GM10266 (cell line): ENCODE data around the gene CDK17.

Experiments
- DNase-seq: peaks from one replicate; pipeline ENCODE4 v3.0.0; 2012; ENCODE audit errors: extremely low spot score
- CTCF ChIP-seq: IDR thresholded peaks from 2 replicates; pipeline ENCODE4 v1.5.1; 2012; ENCODE audit warnings: mild to moderate bottlenecking, low read depth; ENCODE audit not compliant: control insufficient read depth, insufficient read depth; ENCODE audit errors: missing control alignments

CDK17 gene

GRCh38 chr12:96240656-96241055 lies 159.6 kb downstream of the CDK17 start:
- no peak for DNase-seq
- TF ChIP-seq CTCF: no peak

GRCh38 chr12:96239711-96240635 lies 160.3 kb downstream of the CDK17 start:
- TF ChIP-seq CTCF: no peak
- DNase-seq: no peak

DNA sequence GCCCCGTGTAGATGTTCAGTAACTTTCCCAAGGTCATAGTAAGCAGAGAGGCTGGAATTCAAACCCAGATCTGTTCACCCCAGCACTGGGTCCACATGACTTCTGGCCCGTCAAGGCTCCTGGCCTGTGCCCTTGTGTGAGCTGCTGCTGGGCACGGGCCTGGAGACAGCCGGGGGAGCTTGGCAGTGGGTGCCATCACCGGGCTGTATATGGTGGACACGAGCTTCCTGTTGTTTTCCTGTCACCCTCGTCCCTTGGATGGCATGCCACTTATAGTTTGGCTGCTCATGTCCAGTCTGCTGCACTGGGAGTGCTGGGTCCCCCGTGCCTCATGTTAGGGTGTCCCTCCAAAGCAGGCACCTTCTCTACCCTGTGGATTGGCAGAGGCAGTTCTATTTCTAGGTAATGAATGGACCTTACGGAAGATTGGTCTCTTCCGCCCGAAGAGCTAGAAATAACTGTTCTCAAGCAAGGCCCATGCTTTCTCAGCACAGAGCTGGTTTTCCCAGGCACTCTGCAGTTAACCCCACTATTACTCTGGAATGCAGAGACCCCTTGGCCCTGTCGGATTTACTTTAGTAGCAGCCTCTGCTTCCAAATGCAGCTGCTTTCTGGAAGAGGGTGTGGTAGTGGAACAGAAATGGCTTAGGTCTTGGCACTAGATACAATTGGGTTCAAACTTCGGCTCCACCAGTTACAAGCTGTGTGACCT lies 161.7 kb downstream of the CDK17 start:
- no peak for TF ChIP-seq CTCF
- no peak for DNase-seq

GRCh38 chr12:96237465-96238077 lies 162.7 kb downstream of the CDK17 start:
- TF ChIP-seq CTCF: no peak
- no peak for DNase-seq

DNA sequence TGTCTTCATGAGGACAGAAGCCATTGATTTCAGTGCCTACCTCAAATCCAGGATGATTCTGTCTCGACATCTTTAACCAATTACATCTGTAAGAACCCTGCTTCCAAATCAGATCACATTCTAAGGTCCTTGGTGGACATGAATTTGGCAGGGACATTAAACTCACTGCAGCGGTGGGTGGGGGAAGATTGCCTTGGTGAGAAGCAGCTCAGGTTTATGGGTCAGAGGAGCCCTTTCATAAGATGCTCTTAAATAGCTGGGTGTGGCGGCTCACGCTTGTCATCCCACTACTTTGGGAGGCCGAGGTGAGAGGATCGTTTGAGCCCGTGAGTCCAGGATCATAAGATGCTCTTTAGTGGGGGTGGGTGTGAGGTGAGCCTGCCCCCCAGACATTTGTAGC lies 163.2 kb downstream of the CDK17 start:
- no peak for TF ChIP-seq CTCF
- no peak for DNase-seq

DNA sequence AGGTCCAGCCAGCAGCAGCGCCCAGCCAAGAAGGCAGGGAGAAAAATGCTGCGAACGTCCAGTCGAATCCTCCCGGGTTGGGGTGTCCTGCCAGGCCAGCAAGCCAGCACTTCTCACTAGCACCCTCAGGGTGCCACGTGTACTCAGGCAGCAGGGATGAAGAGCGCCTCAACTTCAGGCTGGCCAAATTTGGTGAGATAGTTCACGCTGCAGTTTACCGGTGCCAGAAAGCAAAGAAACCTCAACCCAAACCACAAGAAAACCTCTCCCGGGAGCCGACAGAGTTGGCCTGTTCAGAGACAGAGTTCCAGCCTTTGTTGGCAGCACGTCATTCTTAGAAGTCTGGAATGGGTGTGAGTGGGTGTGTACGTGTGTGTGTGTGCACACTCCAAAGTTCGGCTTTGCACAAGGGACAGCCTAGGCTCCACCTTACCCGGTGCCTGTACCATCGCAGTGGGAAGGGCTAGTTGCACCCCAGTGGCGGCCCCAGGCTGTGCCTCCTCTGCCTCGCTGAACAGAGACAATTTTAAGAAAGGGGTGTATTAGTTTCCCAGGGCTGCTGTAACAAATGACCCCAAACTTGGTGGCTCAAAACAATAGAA lies 163.9 kb downstream of the CDK17 start:
- TF ChIP-seq CTCF: no peak
- no peak for DNase-seq
